K562 (cell line): ENCODE results near the gene BCAS3.

Source experiments
- CBX8 ChIP-seq: fragments of 200-600 bp; sonication (generic); IDR thresholded peaks from 2 replicates; pipeline ENCODE4 v1.6.1; 2012; ENCODE audit warnings: borderline replicate concordance, mixed run types, low read depth, mild to moderate bottlenecking, moderate library complexity, mixed read lengths, low read length, control low read depth, inconsistent platforms; ENCODE audit not compliant: poor library complexity, severe bottlenecking; ENCODE audit errors: extremely low read depth
- CTCF ChIP-seq, 3 experiments: IDR thresholded peaks in 2 of 3; conservative IDR thresholded peaks in 1 of 3; 2 replicates each; pipeline ENCODE4 v1.5.1; 2011 to 2012; ENCODE audit warnings: low read length in 3 of 3, mild to moderate bottlenecking in 3 of 3, control low read depth in 2 of 3, improper control_type of control experiment in 1 of 3, inconsistent platforms in 1 of 3, low read depth in 1 of 3, mixed read lengths in 1 of 3, moderate library complexity in 1 of 3; ENCODE audit not compliant: insufficient read depth in 2 of 3
- GMEB1 ChIP-seq: fragments of 250-450 bp; sonication (Bioruptor Pico); IDR thresholded peaks from 2 replicates; pipeline ENCODE4 v1.4.0; 2020; ENCODE audit warnings: mild to moderate bottlenecking
- HDAC6 ChIP-seq: IDR thresholded peaks from 2 replicates; pipeline ENCODE4 v1.6.1; 2012; ENCODE audit warnings: low read depth, mild to moderate bottlenecking, control low read depth, inconsistent platforms, low read length, moderate library complexity
- MAX ChIP-seq: sonication (generic); formaldehyde crosslinking; IDR thresholded peaks from 2 replicates; pipeline ENCODE4 v1.9.0; 2022; ENCODE audit warnings: mild to moderate bottlenecking, missing genetic modification reagents
- NBN ChIP-seq: fragments of 450-650 bp; IDR thresholded peaks from 2 replicates; pipeline ENCODE4 v1.6.1; 2016; ENCODE audit warnings: low read depth, mild to moderate bottlenecking
- POLR2AphosphoS5 ChIP-seq: IDR thresholded peaks from 2 replicates; pipeline ENCODE4 v1.6.1; 2011; ENCODE audit warnings: mild to moderate bottlenecking, low read depth, low read length, moderate library complexity; ENCODE audit not compliant: control insufficient read depth, insufficient read depth
- RFX5 ChIP-seq: IDR thresholded peaks from 2 replicates; pipeline ENCODE4 v1.6.1; 2011; ENCODE audit warnings: low read depth, mild to moderate bottlenecking, improper control_type of control experiment, low read length
- ZEB2 ChIP-seq: fragments of 450-650 bp; IDR thresholded peaks from 2 replicates; pipeline ENCODE4 v1.6.1; 2016
- ZNF146 ChIP-seq: IDR thresholded peaks from one replicate; pipeline ENCODE4 v1.6.1; 2018; ENCODE audit warnings: missing compliant biosample characterization; ENCODE audit not compliant: unreplicated experiment
- ZNF239 ChIP-seq: fragments of 250-450 bp; sonication (Bioruptor Pico); IDR thresholded peaks from 2 replicates; pipeline ENCODE4 v1.4.0; 2020; ENCODE audit warnings: mild to moderate bottlenecking

- TF ChIP-seq ZNF146 (CRISPR knock-in tag) = no peak
- TF ChIP-seq CTCF (IDR thresholded peaks at IDR 0.05 in 2 of 3, conservative IDR thresholded peaks at IDR 0.05 in 1 of 3; ENCODE audit: insufficient read depth in 2 of 3, low read depth in 1 of 3, low read length in 3 of 3) = no peak
- no peak for TF ChIP-seq NBN
- no peak for TF ChIP-seq HDAC6
- no peak for TF ChIP-seq CBX8
- TF ChIP-seq GMEB1 (CRISPR knock-in tag) = no peak
- no peak for TF ChIP-seq ZNF239 (CRISPR knock-in tag)
- no peak for TF ChIP-seq MAX (CRISPR knock-in tag)
- no peak for TF ChIP-seq ZEB2
- no peak for TF ChIP-seq POLR2AphosphoS5
- TF ChIP-seq RFX5 = no peak
Observed at GRCh38 chr17:60738287-60738686, 60.6 kb downstream of the BCAS3 start.
